ENCODE data around the gene PLPP7.
"Not testable (repeated sequence)": the region's sequence is repeated elsewhere in the genome, so short reads cannot be mapped to it uniquely, and the experiment has no call there.

The PLPP7 gene

GRCh38 chr9:131307974-131308373, 18.5 kb downstream of the PLPP7 start:
- no peak for FAIRE-seq

GRCh38 chr9:131308452-131308851, 18.9 kb downstream of the PLPP7 start:
- FAIRE-seq, result no peak

GRCh38 chr9:131308906-131309529, 19.5 kb downstream of the PLPP7 start:
- no peak for FAIRE-seq

GRCh38 chr9:131309530-131310276, 20.2 kb downstream of the PLPP7 start:
- no peak for FAIRE-seq

DNA sequence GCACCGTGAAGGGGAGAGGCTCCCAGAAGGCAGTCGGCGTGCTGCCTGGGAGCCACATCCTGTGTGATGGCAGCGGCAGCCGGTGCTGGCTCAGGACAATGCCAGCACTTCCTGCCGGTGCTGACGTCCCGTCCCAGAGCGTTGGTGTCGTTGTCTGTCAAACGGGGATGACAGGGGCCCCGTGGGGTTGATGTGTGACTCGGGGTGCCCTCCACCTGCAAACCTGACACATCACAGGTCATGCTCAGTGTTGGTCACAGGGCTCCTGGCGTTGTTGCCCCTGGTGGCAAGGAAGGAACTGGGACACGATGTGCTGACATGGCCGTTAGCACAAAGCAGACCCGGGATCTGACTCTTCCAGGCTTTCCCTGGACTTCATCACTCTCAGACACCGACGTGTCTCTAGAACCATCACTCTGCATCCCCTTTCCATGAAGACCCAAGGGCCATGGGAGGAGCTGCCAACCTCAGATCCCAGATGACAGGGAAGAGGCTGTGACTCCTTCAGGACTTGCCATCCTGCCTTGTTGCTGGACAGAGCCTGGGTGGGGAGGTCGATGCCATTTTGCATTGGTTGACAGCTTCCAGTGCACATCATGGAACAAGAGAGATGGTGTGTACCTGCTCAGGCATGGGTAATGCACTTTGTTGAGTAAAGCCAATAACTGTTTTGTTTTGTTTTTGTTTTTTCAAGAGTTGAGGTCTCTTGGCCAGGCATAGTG, 21.5 kb downstream of the PLPP7 start:
- FAIRE-seq, result no peak

GRCh38 chr9:131312246-131312645, 22.7 kb downstream of the PLPP7 start:
- FAIRE-seq, result no peak

GRCh38 chr9:131312822-131313770, 23.6 kb downstream of the PLPP7 start:
- FAIRE-seq, result no peak

GRCh38 chr9:131318231-131319085, 28.9 kb downstream of the PLPP7 start:
- no peak for FAIRE-seq

- FAIRE-seq, result no peak
These were observed 30.0 kb downstream of the PLPP7 start for GRCh38 chr9:131319486-131319885.

DNA sequence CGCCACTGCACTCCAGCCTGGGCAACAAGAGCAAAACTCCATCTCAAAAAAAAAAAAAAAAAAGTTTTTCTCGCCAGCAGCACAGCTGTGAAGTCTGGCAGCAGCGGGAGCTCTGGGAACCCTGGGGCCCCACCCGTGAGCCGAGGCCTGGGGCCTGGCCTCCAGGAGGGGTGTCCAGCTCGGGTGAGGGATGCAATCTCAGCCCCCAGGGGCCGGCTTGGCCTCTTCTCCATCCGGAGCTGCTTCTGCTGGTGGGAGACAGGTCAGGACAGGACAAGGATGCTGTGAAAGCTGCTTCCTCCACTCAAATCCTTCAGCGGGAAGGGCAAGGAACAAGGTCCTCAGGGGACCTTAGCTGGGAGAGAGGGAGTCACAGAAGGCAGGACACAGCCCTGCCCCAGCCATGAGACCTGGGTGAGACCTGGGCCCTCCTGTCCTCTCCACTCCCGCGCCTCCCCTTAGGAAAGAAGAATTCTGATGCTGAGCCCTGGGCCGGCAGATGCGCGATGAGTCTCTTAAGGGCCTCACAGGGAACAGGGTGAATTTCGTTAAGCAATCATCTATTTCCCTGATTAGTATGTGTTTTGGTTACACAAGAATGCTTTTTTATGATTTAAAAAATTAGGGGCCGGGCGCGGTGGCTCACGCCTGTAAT, 30.6 kb downstream of the PLPP7 start:
- FAIRE-seq, result no peak

GRCh38 chr9:131323629-131324028, 34.1 kb downstream of the PLPP7 start:
- no peak for FAIRE-seq

DNA sequence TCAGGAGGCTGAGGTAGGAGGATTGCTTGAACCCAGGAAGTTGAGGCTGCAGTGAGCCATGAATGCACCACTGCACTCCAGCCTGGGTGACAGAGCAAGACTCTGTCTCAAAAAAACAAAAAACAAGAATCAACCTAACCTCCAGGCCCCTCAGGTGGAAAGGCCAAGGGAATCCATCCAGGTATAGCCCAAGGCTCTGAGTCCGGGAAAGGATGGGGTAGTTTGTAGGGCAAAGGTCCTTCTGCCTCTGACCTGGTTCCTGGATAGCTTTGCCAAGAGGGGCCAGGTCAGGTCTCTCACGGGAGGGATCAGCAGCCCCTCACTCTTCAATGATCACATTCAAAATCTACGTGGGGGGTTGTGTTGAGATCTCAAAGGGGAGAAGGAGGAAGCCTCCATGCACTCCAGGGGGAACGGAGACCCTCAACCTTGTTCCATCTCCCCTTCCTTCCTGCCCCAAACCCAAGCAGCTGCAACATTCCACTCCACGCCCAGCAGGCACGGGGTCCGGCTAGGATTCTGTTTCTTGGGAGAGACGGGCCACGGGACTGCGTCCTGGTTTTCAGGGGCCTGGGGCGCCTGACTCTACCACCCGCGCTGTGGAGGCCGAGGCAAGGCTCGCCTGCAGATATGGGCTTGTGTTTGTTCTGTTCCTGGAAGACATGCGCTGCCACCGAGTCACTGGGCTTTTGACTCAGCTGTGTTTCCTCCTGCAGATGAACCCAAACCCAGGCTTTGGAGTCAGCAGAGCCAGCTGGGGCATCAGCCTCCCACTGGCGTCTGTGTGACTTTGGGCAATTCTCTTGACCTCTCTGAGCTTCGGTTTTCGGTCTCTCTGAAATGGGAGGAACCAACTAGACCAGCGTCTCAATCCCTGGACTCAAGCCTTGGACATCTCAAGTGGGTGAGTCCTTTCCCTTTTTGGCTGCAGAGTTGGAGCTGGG, 35.5 kb downstream of the PLPP7 start:
- no peak for FAIRE-seq

DNA sequence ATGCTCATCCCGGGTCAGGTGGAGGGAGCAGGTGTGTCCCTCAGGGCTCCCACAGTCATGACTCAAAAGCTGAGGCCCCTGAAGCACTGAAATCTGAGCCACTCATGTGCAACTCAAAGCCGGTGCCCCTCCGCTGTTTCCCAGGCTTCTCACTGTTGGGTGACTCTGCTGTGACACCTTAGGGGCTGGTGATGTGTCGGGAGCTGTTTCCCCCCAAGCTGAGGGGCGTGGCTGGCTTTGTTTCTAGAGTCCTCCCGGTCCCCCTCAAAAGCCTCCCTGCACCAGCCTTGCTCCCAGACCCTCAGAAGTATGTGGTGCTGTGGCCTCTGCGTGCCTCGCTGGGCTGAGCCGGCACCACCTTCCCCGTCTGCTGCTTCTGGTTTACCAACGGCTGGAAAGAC, 39.7 kb downstream of the PLPP7 start:
- no peak for FAIRE-seq

DNA sequence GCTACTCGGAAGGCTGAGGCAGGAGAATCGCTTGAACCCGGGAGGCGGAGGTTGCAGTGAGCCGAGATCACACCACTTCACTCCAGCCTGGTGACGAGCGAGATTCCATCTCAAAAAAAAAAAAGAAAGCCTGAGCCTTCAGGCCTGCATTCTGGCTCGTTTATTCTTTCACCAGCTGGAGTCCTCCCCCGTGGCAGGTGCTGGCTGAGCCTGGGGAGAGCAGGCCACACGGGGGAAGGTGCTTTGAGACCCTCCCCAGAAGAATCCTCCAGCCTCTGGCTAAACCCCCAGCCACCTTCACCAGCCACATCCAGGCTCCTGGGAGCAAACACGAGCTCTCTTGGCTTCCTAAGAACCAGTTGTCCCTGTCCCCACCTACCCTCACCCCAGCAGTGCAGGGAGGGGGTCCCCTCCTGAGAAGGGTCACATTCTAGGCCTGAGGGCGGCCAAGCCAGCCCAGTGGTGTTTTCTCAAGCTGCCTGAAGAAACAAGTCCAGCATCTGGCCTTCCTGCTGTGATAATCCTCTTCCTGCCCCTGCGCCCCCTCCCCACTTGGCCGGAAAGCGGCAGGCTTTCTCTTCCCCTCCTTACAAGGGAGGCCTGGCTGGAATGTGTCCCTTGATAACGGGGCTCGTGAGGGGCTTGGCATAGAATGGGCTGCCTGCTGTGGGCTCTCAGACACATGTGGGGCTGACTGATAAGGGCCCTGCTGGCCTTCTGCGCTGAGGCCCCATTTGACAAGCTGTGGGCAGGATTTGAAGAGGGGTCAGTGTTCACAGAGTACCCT, 41.5 kb downstream of the PLPP7 start:
- no peak for FAIRE-seq

- FAIRE-seq, result not testable (repeated sequence)
These were observed 42.5 kb downstream of the PLPP7 start for GRCh38 chr9:131331996-131332395.

- no peak for FAIRE-seq
These were observed 44.5 kb downstream of the PLPP7 start for GRCh38 chr9:131333771-131334628.

DNA sequence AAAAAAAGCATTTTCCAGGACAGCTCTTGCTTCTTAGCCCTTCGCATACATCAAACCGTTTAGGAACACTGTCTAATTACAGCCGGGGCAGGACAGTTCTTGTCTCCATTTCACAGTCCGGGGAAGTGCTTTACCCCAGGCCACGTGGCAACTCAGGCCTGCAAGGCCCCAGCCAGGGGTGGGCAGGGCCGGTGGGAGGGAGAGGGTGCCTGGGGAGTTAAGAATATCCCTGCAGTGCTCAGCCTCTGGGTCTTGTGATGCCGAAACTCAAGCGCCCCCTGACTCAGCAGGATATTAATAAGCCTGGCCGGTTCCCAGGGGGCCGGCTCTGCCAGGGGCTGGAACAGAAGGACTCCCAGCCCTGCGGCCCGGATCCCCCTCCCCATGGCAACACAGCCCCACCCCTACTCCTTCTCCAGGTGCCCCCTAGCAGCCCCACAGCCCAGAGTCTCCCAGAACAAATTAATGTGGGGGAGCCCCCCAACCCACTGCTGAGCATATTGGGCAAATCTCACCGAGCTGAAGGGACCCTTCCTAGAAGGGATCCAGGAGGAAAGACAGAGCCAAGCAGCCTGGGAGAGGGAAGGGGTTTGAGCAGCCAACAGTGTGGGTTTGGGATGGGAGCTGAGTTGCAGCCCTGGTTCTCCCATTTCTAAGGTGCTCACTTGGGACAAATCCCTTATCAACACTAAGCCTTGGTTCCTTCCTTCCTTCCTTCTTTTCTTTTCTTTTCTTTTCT, 45.3 kb downstream of the PLPP7 start:
- FAIRE-seq, result no peak
